HG02884 (cell line): ENCODE measurements around the gene MICAL3.

Experiments
- ATAC-seq: cut with Tn5 transposase; IDR thresholded peaks from one replicate; pipeline ENCODE4 v1.9.1; 2021; ENCODE audit warnings: mild to moderate bottlenecking, moderate library complexity; ENCODE audit not compliant: unreplicated experiment

Gene MICAL3

DNA sequence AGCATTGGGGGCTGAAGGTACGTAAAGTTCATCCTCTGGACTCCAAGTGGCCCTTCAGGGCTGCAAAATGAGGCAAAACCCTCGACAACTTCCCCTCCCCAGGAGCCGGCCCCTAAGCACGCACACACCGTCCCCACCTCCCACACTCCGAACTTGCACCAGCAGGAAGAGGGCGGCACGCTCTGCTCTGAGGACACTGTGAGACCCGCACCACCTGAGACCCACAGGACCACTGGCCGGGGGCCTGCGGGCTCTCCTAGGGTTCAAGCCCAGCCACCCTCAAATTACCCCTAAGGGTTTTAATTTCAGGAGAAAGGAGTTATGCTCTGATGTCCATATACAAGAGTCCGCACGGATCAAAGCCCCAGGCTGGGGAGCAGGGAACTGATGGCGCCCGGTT lies 200.4 kb downstream of the MICAL3 start:
- no peak for ATAC-seq

DNA sequence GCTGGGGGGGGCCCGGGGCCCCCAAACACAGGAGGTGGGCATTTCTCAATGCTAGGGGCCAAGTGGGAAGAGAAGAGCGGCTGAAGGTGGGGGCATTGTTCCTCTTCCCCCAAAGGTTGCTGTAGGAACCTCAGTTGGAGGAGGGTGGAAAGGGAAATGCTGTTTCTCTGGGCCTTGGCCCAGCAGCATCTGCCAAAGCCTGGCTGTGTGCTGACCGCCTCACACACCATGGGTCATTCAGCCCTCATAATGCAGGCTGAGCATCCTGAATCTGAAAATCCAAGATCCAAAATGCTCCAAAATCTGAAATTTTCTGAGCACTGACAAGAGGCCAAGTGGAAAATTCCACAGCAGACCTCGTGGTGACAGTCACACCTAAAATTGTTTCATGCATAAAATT lies 201.1 kb downstream of the MICAL3 start:
- ATAC-seq: no peak

DNA sequence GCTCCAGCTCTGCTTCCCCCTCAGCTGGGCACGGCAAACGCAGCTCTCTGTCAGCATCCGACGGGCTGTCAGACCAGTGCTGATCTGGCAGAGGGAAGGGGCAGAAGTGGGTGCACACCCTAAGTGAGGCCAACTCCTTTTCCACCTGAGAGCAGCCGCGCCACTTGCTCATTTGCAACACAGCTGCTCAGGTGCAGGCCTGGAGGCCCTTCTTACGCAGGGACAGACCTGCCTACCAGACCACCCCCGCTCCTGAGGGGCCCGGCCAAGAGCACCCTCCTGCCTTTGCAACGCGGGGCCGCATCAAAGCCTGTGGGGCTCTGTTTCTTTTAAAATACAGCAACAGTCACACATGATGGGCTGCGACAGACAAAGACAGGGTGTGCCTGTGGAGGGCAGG lies 202.3 kb downstream of the MICAL3 start:
- no peak for ATAC-seq

DNA sequence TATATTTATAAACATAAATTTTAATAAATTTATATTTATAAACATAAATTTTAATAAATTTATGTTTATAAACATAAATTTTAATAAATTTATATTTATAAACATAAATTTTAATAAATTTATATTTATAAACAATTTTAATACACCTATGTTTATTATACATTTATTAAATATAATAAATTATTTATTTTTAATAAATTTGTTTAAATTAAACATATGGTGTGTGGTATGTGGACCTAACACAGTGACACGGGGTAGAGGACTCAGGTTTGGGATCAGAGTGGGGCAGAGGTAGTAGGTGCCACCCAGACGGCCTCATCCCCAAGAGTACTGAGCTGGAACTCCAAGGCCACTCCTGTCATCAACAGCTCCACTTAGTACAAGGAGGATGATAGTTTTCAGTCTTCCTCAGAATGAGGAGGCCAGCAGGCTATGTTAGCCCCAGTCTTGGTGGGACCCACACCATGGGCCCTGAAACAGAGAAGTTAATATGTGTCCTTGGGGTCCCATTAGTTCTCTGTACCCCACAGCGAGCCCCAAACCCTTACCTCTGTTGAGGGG lies 203.4 kb downstream of the MICAL3 start:
- ATAC-seq: no peak

DNA sequence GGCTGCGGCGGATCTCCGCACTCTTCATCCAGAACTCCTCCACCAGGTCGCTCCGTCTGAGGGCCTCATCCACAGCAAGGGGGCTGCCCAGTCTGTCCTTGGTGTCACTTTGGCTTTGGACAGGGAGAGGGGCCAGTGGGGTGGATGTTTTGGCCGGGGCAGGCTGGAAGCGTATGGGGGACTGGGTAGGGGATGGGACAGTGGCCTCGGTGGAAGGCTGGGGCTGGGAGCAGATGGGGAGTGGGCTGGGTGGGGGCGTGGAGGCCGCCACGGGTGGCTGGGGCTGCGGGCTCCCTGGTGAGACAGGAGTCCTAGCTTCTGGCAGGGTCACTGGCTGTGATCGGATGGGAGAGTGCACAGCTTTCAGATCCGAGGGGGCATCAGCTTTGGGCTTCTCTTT lies 205.7 kb downstream of the MICAL3 start:
- ATAC-seq: no peak

DNA sequence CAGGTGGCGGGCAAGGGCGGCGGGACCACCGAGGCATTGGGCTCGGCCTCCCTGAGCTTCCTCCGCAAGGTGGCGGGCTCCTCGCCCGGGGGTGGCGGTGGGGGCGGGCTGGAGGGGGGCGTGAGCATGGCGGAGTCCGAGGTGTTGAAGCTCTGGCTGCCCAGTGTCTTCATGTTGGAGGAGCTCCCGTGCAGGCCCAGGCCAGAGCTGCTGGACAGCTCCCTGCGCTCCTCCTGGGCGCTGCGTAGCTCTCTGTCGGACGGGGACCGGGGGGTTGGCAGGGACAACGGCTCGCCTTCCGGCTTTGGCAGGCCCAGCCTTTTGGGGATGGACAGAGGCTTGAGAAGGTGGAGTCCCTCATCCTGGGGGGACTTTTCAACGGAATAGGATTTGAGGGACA lies 206.2 kb downstream of the MICAL3 start:
- ATAC-seq: no peak

DNA sequence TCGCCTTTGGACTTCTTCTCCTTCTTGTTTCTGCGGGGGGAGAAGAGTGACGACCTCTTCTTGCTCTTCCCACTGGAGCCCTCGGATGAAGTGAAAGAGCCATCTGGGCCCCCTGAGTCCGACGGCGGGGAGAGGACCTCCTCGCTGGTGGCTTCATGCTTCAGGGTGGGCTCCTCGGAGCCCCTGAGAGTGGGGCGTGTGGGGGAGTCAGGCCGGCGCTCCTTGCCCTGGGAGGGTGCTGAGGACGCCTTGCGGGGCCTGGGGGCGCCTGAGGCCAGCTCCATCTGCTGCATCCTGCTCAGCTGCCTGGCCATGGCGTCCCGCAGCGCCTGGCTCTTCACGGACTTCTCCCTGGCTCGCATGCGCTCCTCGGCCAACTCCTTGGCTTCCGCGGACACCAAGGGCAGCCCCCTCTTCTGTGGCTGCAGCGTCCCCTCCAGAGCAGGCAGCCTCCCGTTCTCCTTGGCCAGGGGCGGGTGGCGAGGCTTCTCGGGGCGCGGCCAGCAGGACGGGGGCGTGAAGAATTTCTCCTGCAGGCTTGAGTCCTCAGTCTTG lies 206.8 kb downstream of the MICAL3 start:
- ATAC-seq: no peak

DNA sequence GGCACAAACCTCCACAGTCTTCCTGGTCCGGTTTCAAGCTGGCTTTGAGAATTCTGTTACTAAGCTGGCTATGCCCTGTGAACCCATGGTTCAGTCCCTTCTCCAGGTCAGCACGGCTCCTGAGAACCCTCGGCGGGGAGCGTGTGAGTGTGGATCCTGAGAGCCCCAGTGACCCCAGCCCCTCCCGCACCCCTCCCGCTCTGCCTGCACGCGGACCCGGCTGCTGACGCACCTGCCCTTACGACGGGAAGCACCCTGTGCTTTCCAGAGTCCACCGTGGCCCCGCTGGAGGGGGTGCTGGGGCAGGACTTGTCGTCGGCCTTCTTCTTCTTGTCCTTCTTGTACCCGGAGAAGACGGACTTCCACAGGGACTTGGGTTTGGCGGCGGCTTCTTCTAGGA lies 207.3 kb downstream of the MICAL3 start:
- ATAC-seq: no peak

DNA sequence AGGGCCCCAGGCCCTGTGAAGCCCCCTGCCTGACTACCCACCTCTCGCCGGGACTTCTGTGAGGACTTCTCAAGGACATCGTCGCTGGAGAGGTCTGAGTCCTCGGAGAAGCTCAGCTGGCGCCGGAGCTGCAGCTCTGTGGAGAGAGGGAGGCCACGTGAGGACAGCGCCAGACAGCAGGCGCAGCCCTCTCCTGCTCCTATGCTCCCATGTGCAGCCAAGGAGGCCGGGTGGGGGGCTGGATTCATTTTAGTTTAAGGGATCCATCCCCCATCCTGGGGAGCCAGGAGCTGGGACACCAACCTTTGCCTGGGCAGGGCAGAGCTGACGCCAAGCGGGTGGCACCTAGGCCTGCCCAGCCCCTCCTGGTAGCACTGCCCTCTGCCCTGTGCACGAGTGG lies 207.7 kb downstream of the MICAL3 start:
- no peak for ATAC-seq

DNA sequence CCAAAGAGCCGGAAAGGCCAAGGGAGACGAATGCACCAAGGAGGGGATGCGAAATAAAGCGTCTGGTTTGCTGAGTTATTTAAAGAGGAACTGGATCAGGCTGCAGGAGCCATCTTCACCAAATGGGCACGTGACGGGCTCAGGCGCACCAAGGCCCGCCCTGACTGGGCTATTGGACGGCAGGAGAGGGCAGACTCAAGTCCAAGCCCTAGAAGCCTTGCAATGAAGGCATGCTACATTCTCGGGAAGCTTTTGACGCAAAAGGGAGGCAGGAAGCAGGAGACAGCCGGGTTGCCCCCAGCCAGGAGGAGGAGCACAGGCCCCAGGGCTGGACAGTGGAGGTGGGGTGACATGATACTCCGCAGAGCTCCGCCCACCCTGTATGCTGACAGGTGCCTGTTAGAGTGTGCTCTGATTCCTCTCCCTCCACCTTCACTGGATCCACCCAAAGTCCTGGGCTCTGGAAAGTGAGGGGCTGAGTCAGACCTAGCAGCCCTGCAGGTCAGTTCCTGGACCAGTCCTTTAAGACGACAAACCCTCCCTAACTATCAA lies 208.6 kb downstream of the MICAL3 start:
- ATAC-seq: no peak

DNA sequence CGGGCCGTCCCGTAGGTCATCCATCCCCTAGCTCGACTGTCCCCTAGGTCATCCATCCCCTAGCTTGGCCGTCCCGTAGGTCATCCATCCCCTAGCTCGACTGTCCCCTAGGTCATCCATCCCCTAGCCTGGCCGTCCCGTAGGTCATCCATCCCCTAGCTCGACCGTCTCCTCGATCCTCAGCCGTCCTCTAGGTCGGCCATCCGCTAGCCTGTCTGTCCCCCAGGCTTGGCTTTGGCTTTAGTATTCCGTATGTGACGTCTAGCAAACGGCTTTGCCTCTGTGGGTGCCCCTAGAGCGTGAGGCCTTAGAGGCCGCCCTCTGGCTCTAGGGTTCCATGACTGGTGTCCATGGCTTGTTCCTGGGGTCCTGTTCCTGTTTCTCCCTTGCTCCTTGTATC lies 209.5 kb downstream of the MICAL3 start:
- ATAC-seq: no peak

DNA sequence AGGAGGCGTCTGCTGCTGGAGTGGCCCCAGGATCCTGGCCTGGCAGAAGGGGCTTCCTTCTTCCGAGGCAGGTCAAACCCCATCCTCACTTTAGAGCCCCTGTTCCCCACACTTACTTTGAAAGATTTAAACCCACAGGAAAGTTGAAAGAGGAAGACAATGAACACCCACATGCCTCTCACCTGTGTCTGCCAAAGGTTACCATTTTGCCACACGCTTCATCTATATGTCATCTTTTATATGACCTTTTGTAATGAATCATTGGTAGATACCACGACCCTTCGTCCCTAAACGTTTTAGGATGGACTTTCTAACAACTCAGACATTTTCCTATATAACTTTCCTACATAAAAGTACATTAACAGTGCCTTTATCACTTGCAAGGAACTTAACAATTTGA lies 210.3 kb downstream of the MICAL3 start:
- ATAC-seq: no peak

DNA sequence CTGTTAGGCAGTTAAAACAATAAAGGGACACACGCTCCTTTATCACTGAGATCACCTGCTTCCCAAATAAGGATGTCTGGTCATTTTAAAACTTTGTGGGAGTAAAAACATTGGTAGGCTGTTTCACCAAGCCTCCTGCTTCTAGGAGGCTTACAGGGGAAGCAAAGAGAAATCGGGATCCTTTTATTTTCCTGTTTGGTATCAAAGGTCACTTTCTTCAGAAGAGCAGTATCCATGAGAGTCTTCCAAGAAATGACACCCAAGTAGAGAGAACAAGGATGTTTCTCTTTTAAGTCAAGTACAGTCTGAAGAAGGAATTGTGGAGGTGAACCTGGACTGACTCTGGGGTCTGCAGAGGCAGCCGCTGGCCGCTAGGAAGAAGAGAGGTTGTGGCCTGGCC lies 213.2 kb downstream of the MICAL3 start:
- no peak for ATAC-seq

DNA sequence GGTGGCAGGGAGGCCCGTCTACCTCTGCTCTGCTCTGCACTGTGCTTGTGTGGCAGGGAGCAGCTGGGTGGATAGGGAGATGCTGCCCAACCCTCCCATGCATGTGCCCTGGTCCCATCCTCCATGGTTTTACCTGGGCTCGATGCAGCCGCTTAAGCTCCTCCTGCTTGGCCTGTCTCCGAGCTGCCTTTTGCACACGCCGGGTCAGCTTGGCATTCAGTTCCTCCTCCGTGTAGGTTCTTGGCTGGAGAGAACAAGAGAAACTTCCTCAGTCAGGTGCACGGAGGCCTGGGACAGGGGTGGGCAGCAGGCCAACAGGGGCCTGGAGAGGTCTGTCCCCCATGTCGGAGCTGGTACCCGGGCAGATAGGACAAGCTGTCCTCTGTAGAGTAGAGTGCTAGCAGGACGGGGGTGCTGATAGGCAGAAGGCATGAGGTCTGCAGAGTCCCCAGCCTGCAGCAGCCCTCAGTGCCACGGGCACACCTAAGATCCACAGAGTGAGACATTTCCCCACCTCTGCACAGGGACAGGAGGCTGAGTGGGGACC lies 213.7 kb downstream of the MICAL3 start:
- no peak for ATAC-seq

DNA sequence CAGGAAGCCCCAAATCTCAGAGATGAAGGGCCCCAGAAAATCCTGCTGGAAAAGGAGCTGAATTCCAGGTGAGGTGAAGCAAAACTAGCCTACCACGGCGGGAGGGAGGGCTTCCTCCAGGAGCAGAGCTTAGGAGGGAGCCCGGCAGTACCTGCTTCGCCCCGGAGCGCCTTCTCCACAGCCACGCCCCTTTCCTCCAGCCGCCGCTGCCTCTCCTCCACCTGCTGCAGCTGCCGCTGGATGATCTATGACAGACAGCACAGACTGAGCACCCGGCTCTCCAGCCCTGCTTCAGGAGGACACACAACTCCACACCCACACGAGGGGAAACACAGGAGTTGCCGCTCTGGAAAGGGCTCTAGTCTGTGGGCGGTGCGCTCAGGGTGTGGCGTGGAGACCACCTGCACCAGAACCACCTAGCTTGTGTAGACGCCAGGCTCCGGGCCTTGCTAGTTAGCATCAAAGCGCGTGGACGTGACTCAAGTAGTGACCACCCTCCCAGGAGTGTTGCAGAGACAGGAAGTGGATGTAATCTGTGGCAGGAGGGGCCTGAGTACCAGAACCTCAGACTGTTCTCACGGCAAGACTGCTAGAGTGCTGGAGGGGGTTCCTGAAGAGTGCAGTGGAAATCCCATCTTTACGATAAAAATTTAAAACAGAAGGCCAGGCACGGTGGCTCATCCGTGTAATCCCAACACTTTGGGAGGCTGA lies 215.5 kb downstream of the MICAL3 start:
- no peak for ATAC-seq

DNA sequence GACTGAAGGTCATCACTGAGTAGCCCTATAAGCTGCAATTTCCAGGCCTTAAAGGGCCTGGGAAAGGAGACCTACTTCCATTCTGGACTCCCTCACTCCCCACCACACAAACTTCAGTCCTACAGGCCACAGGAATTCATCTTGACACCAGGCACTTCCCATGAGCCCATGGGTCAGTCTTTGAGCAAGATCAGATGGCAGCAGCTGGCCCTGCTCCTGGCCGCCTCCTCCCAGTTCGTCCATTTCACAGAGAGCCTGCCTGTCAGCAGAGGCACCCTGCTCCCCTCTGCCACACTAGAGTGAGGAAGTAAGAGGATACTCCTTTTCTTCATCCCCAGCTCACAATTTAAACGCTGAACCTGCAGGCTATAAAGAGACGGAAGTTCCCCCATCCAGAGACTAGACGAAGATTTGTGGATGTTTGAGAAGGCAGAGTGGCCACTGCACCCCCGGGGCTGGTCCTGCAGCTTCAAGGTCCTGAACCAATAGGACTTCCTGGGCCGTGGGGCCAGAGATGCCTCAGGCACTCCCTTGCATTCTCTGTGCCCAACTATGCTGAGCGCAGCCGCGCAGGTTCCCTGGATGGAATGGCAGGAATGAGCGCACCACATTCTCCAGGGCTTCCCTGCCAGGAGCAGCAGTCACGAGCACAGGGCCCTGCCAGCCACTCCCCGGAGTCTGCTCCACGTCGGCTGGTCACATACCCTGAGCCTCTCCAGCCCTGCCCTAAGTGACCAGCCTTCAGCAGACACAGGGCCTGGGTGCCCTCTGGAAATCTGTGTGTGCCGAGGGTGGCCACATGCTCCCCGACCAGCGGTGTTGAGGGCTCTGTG lies 216.6 kb downstream of the MICAL3 start:
- no peak for ATAC-seq

DNA sequence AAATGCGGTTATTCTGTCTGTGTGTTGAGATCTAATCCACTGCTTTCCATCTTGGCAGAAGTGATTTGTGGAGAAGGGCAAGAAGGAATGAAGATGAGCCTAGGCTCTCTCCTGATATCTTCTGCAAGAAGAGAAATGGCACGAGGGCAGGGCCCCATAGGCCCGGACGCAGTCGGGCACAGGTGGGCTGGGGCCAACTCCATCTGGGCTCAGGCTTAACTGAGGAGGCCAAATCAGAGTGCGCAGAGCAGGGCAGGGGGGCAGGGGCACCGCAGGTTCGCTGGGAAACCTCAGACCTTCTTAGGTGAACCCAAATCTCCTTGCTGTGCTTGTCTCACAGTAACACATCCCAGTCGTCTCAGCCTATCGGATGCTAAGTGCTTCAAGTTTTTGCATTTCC lies 217.3 kb downstream of the MICAL3 start:
- ATAC-seq: no peak

DNA sequence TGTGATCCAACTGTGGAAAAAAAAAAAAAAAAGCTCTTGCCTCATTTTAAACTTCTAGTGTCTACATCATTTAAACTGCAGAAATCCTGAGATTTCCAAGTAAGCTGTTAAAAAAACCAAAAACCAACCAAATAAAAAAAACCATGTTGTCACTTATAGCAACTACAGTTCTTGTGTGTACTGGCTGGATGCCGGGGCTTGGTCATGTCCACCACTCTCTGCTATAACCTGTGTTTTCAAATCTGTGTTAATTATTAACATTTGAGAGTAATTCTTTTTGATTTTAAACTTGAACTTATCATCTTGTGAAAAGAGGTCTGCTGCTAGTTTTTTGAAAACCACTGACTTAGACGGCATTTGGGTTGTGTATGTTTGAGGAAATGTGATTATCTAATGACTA lies 217.9 kb downstream of the MICAL3 start:
- ATAC-seq: no peak

DNA sequence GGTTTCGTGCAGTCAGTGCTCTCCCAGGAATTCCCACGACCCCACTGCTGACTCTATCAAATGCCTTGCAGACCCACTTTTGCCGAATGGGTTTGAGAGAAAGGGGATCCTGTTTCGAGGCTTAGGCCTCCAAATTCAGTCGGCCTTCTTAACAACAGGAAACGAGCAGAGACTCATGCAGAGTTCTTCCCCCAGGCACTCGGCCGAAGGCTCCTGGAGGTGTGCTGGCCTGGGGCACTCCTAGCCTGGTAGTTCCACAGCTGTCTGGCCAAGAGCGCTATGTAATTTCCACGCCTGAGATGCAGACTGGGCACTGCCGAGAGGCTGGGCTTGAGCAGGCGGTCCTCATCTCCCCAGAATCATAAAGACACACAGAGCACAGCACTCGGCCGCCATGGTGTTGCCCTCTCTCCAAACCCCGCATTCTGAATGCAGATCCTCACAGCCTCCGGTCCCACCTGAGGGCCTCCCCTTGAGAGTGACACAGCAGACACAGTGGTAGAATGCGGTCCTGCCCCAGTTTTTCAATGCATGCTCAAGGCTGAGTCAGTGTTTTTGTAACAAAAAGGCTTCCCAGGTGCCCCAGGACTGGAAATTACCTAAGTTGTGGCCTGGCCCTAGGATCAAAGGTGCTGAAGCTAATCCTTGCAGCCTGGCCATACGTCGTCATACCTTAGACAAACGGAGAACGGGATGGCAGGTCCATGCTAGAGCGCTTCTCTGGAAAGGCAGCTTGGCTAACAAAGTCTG lies 219.9 kb downstream of the MICAL3 start:
- no peak for ATAC-seq

DNA sequence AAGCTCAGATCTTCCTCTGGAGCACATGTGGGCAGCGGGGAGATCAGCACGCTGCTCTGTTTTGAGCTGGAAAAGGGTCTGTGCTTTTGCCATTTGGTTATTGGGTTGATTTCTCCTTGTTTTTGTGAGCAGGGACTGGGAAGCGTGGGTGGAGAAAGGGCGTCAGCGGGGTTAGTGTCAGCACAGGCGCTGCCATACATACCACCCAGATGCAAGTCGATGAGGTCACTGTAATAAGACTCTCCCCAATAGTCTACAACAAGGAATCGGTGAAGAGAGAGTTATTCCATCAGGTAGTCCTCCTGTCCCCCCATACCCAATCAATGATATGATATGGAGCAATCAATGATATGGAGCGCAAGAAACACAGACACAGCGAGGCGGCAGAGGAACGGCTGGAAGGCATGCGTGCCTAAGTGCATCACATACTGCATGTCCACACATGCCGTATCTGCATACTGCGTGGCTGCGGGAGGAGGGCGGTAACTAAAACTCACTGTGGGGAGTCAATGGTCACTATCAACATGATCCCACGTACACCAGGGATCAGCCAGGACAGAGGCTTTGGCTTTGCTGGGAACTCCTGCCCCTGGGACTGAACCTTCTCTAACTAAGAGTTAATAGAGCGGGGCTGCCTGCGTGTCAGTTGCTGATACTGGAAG lies 220.6 kb downstream of the MICAL3 start:
- no peak for ATAC-seq
